ENCODE data around the gene C1QL2. TPM values are rescaled to one million over a fixed set of nuclear protein-coding genes. Genes with fewer than 3 reads are reported as not detected.

Gene C1QL2
- total RNA-seq, 1 experiment from 2014 or later, result 0.81 TPM

- no peaks in the 10 kb centered on the region for H3K79me2 ChIP-seq (ENCODE audit: insufficient read depth, low read length)
- no peak overlapping the region for H3K27ac ChIP-seq (ENCODE audit: insufficient read length, low read depth, low read length)
- WGBS (ENCODE audit: extremely low coverage, insufficient read length, low lambda C conversion rate), result no CpG with 5 or more reads among the region's 8 CpGs
- no peak overlapping the region for H2AK5ac ChIP-seq (ENCODE audit: insufficient read length, low read length)
- H3K4me1 ChIP-seq (ENCODE audit: insufficient read depth, low read length), result no peaks in the 10 kb centered on the region; the same call in 1 of the 2 replicates
- Mint-ChIP-seq H3K4me3 (no peak overlapping the region), H3K27ac (no peak overlapping the region; a peak in 1 of 7 replicates), H3K9me3 (peaks cover 2 to 3% of the 10 kb centered on the region in 2 experiments; a peak in 2 of 5 replicates), H3K4me1 (peaks cover 18 to 24% of the 10 kb centered on the region in 2 experiments), H3K27me3 (ENCODE audit: low read depth) (peaks cover 7% of the 10 kb centered on the region), H3K36me3 (ENCODE audit: insufficient read depth in 1 of 3, low read depth in 3 of 3) (no peaks in the 10 kb centered on the region; a peak in 1 of 7 replicates)
- no peak overlapping the region for H3T11ph ChIP-seq (ENCODE audit: low read length)
- H2BK12ac ChIP-seq (ENCODE audit: insufficient read length, low read depth, low read length), result no peak overlapping the region
- H3K27me3 ChIP-seq (ENCODE audit: insufficient read depth, low read length), result no peaks in the 10 kb centered on the region
- no peak overlapping the region for H3K23ac ChIP-seq (ENCODE audit: insufficient read length, low read depth, low read length)
- TF ChIP-seq CTCF (conservative IDR thresholded peaks at IDR 0.05), result no peak
- no peak overlapping the region for H4K8ac ChIP-seq (replicated peaks; ENCODE audit: insufficient read length, low read depth, low read length)
- no peaks in the 10 kb centered on the region for H3K9me3 ChIP-seq (ENCODE audit: control insufficient read depth, low read depth, low read length)
- no peak overlapping the region for H3K18ac ChIP-seq (ENCODE audit: insufficient read length, low read depth, low read length)
- H3K56ac ChIP-seq (ENCODE audit: insufficient read length, low read depth, low read length), result no peak overlapping the region
- H2BK15ac ChIP-seq (ENCODE audit: low read depth, low read length), result no peak overlapping the region
- H4K91ac ChIP-seq (ENCODE audit: insufficient read length, low read depth, low read length), result no peak overlapping the region
- H3K23me2 ChIP-seq (ENCODE audit: insufficient read length, low read depth, low read length, poor library complexity, severe bottlenecking), result no peaks in the 10 kb centered on the region
- H3K14ac ChIP-seq (ENCODE audit: insufficient read depth, low read length), result no peak overlapping the region
- H4K20me1 ChIP-seq (ENCODE audit: control insufficient read depth, insufficient read depth, insufficient read length), result no peaks in the 10 kb centered on the region
- H4K5ac ChIP-seq (ENCODE audit: insufficient read length, low read depth, low read length), result no peak overlapping the region
- no peaks in the 10 kb centered on the region for H3K79me1 ChIP-seq (ENCODE audit: insufficient read depth, low read depth, low read length, poor library complexity, severe bottlenecking)
- no peak overlapping the region for H2BK20ac ChIP-seq (ENCODE audit: low read depth, low read length, poor library complexity, severe bottlenecking)
- no peak overlapping the region for H2BK5ac ChIP-seq (ENCODE audit: insufficient read length, low read length)
- no peak overlapping the region for H3K4me2 ChIP-seq (ENCODE audit: insufficient read depth, insufficient read length, low read length)
- H3K9ac ChIP-seq (ENCODE audit: extremely low read depth, insufficient read length, low read length), result no peak overlapping the region
- DNase-seq, result no peak
- H2BK120ac ChIP-seq (ENCODE audit: low read depth, low read length, poor library complexity, severe bottlenecking), result no peak overlapping the region
- no peak overlapping the region for H3K4ac ChIP-seq (ENCODE audit: low read depth, low read length)
- H2AFZ ChIP-seq (ENCODE audit: low read length), result no peak overlapping the region
Measured at GRCh38 chr2:119190321-119191111, 32.0 kb upstream of the C1QL2 start.
